ENCODE results near the gene WDR76. TPM values are rescaled to one million over a fixed set of nuclear protein-coding genes. Genes with fewer than 3 reads are reported as not detected.
"Not testable (repeated sequence)": the region's sequence is repeated elsewhere in the genome, so short reads cannot be mapped to it uniquely, and the experiment has no call there.

Gene WDR76
- total RNA-seq, 1 experiment from 2014 or later: 29.6 TPM

DNA sequence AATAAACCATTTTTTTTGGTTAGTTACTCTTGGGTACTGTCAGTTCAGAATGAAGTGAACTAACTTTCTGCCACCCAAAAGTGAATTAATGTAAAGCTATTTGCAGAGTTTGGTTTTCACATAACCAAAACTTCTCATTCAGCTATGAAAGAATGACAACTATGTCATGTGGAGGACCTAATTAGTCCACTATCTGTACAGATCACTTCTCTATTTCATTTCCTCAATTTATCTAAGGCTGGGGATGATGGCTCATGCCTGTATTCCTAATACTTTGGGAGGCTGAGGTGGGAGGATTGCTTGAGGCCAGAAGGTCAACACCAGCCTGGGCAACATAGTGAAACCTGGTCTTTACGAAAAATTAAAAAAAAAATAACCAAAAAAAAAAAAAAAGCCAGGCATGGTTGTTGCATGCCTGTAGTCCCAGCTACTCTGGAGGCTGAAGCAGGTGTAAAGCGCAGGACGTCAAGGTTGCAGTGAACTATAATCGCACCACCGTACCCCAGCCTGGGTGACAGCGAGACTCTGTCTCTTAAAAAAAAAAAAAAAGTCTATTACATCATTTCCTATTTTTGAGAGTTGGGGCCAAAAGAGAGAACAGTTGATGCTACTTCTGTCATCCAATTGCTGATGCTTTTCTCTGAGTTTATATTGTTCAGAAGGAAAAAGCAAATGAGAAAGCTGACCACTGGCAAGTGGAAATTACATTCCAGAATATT lies 17.7 kb upstream of the WDR76 start:
- TF ChIP-seq, protein P1, sequence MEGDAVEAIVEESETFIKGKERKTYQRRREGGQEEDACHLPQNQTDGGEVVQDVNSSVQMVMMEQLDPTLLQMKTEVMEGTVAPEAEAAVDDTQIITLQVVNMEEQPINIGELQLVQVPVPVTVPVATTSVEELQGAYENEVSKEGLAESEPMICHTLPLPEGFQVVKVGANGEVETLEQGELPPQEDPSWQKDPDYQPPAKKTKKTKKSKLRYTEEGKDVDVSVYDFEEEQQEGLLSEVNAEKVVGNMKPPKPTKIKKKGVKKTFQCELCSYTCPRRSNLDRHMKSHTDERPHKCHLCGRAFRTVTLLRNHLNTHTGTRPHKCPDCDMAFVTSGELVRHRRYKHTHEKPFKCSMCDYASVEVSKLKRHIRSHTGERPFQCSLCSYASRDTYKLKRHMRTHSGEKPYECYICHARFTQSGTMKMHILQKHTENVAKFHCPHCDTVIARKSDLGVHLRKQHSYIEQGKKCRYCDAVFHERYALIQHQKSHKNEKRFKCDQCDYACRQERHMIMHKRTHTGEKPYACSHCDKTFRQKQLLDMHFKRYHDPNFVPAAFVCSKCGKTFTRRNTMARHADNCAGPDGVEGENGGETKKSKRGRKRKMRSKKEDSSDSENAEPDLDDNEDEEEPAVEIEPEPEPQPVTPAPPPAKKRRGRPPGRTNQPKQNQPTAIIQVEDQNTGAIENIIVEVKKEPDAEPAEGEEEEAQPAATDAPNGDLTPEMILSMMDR (conservative IDR thresholded peaks at IDR 0.05): no peak
- no peaks in the 10 kb centered on the region for H3K27me3 Mint-ChIP-seq (ENCODE audit: low read depth)
- Histone ChIP-seq H3K14ac (ENCODE audit: insufficient read depth, low read length) (no peak overlapping the region), H2BK12ac (ENCODE audit: insufficient read length, low read depth, low read length) (no peak overlapping the region), H3K23me2 (ENCODE audit: insufficient read length, low read depth, low read length, poor library complexity, severe bottlenecking) (no peaks in the 10 kb centered on the region), H3K79me1 (ENCODE audit: insufficient read depth, low read depth, low read length, poor library complexity, severe bottlenecking) (no peaks in the 10 kb centered on the region), H3K9me3 (ENCODE audit: control insufficient read depth, low read depth, low read length) (no peaks in the 10 kb centered on the region), H3K27me3 (ENCODE audit: insufficient read depth, low read length) (no peaks in the 10 kb centered on the region), H3K23ac (ENCODE audit: insufficient read length, low read depth, low read length) (no peak overlapping the region), H3K4me1 (ENCODE audit: insufficient read depth, low read length) (no peaks in the 10 kb centered on the region), H2BK5ac (ENCODE audit: insufficient read length, low read length) (no peak overlapping the region), H4K91ac (ENCODE audit: insufficient read length, low read depth, low read length) (no peak overlapping the region), H3K4me2 (ENCODE audit: insufficient read depth, insufficient read length, low read length) (no peak overlapping the region), H2AK5ac (ENCODE audit: insufficient read length, low read length) (no peak overlapping the region), H4K8ac (replicated peaks; ENCODE audit: insufficient read length, low read depth, low read length) (no peak overlapping the region), H2AFZ (ENCODE audit: low read length) (no peak overlapping the region), H3K18ac (ENCODE audit: insufficient read length, low read depth, low read length) (no peak overlapping the region), H2BK20ac (ENCODE audit: low read depth, low read length, poor library complexity, severe bottlenecking) (no peak overlapping the region), H3K9ac (ENCODE audit: extremely low read depth, insufficient read length, low read length) (no peak overlapping the region), H2BK15ac (ENCODE audit: low read depth, low read length) (no peak overlapping the region), H3K79me2 (ENCODE audit: insufficient read depth, low read length) (no peaks in the 10 kb centered on the region), H4K5ac (ENCODE audit: insufficient read length, low read depth, low read length) (no peak overlapping the region), H2BK120ac (ENCODE audit: low read depth, low read length, poor library complexity, severe bottlenecking) (no peak overlapping the region), H3K56ac (ENCODE audit: insufficient read length, low read depth, low read length) (no peak overlapping the region), H3K27ac (ENCODE audit: insufficient read length, low read depth, low read length) (no peak overlapping the region), H3K4ac (ENCODE audit: low read depth, low read length) (no peak overlapping the region), H4K20me1 (ENCODE audit: control insufficient read depth, insufficient read depth, insufficient read length) (no peaks in the 10 kb centered on the region), H3T11ph (ENCODE audit: low read length) (no peak overlapping the region)
- no peak overlapping the region; a peak in 1 of 7 replicates for H3K27ac Mint-ChIP-seq
- no CpG with 5 or more reads among the region's 6 CpGs for WGBS (ENCODE audit: extremely low coverage, insufficient read length, low lambda C conversion rate)
- no peaks in the 10 kb centered on the region for H3K9me3 Mint-ChIP-seq
- no peaks in the 10 kb centered on the region for H3K4me1 Mint-ChIP-seq
- DNase-seq: no peak
- H3K36me3 Mint-ChIP-seq (ENCODE audit: insufficient read depth in 1 of 3, low read depth in 3 of 3): peaks cover 48 to 95% (median 87%) of the 10 kb centered on the region in 3 experiments
- H3K4me3 Mint-ChIP-seq: no peak overlapping the region

GRCh38 chr15:43815064-43815463 lies 11.7 kb upstream of the WDR76 start:
- H3K79me1 ChIP-seq (ENCODE audit: insufficient read depth, low read depth, low read length, poor library complexity, severe bottlenecking); H3K9me3 Mint-ChIP-seq; H3K56ac ChIP-seq (ENCODE audit: insufficient read length, low read depth, low read length); H3K4ac ChIP-seq (ENCODE audit: low read depth, low read length); H3K27ac Mint-ChIP-seq; H3K23ac ChIP-seq (ENCODE audit: insufficient read length, low read depth, low read length); H3K27me3 ChIP-seq (ENCODE audit: insufficient read depth, low read length); H4K91ac ChIP-seq (ENCODE audit: insufficient read length, low read depth, low read length); H3K79me2 ChIP-seq (ENCODE audit: insufficient read depth, low read length); H2BK20ac ChIP-seq (ENCODE audit: low read depth, low read length, poor library complexity, severe bottlenecking); H4K8ac ChIP-seq (replicated peaks; ENCODE audit: insufficient read length, low read depth, low read length); H3K27ac ChIP-seq (ENCODE audit: insufficient read length, low read depth, low read length); H3K4me2 ChIP-seq (ENCODE audit: insufficient read depth, insufficient read length, low read length); H3K4me1 ChIP-seq (ENCODE audit: insufficient read depth, low read length); H3T11ph ChIP-seq (ENCODE audit: low read length); H3K14ac ChIP-seq (ENCODE audit: insufficient read depth, low read length); H3K9me3 ChIP-seq (ENCODE audit: control insufficient read depth, low read depth, low read length); H2BK15ac ChIP-seq (ENCODE audit: low read depth, low read length); H2AFZ ChIP-seq (ENCODE audit: low read length); H3K4me3 Mint-ChIP-seq; H3K9ac ChIP-seq (ENCODE audit: extremely low read depth, insufficient read length, low read length); H2AK5ac ChIP-seq (ENCODE audit: insufficient read length, low read length); H2BK12ac ChIP-seq (ENCODE audit: insufficient read length, low read depth, low read length); H3K23me2 ChIP-seq (ENCODE audit: insufficient read length, low read depth, low read length, poor library complexity, severe bottlenecking); H3K4me1 Mint-ChIP-seq; H2BK5ac ChIP-seq (ENCODE audit: insufficient read length, low read length); H3K18ac ChIP-seq (ENCODE audit: insufficient read length, low read depth, low read length); H2BK120ac ChIP-seq (ENCODE audit: low read depth, low read length, poor library complexity, severe bottlenecking); H3K27me3 Mint-ChIP-seq (ENCODE audit: low read depth); H4K5ac ChIP-seq (ENCODE audit: insufficient read length, low read depth, low read length); DNase-seq; H4K20me1 ChIP-seq (ENCODE audit: control insufficient read depth, insufficient read depth, insufficient read length): not testable (repeated sequence)
- WGBS (ENCODE audit: extremely low coverage, insufficient read length, low lambda C conversion rate): no CpG with 5 or more reads among the region's 5 CpGs
- H3K36me3 Mint-ChIP-seq (ENCODE audit: insufficient read depth in 1 of 3, low read depth in 3 of 3): peaks cover 30 to 83% (median 62%) of the 10 kb centered on the region in 3 experiments; a peak in 6 of 7 replicates
